Measurements from ENCODE around the gene CEP85. TPM values are rescaled to one million over a fixed set of nuclear protein-coding genes. Genes with fewer than 3 reads are reported as not detected.

The CEP85 gene
- total RNA-seq, 1 experiment from 2014 or later: 11.1 TPM

- Mint-ChIP-seq H3K36me3 (ENCODE audit: insufficient read depth, unreplicated experiment) (peaks cover 30% of the 10 kb centered on the region), H3K4me3 (ENCODE audit: unreplicated experiment) (no peak overlapping the region), H3K9me3 (ENCODE audit: unreplicated experiment) (no peaks in the 10 kb centered on the region), H3K4me1 (ENCODE audit: insufficient read depth, unreplicated experiment) (no peaks in the 10 kb centered on the region), H3K27ac (ENCODE audit: low read depth, unreplicated experiment) (no peak overlapping the region), H3K27me3 (ENCODE audit: insufficient read depth, unreplicated experiment) (peaks cover 8% of the 10 kb centered on the region)
- DNase-seq (ENCODE audit: unreplicated experiment): no peak
- intact Hi-C loops (cut with micrococcal nuclease): no loop called here
- ChIA-PET CTCF (interaction anchor here (0.5 to 0.6 kb wide), 3 partner anchors 15 to 742 kb away, joined by 3 read pairs; partner anchors contain the start of gene CNKSR1), POLR2A (no interaction called here)
- BruUV-seq (replicated peaks): no TSS peak
- TF ChIP-seq CTCF (IDR thresholded peaks at IDR 0.05; ENCODE audit: unreplicated experiment): no peak
Observed at GRCh38 chr1:26191739-26192138, 42.3 kb upstream of the CEP85 start.

DNA sequence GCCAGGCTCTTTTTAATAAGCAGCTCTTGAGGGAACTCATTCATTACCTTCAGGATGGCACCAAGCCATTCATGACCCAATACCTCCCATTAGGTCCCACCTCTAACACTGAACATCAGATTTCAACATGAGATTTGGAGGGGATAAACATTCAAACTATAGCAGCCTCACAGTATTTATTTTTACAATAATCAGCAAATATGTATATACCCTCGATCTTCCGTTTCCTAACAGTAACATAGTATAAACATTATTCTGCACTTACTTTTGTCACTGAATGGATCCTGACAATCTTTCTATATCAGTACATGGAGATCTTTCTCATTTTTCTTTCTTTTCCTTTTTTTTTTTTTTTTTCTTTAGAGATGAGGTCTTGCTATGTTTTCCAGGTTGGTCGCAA, 38.2 kb upstream of the CEP85 start:
- no peaks in the 10 kb centered on the region for H3K36me3 Mint-ChIP-seq (ENCODE audit: insufficient read depth, unreplicated experiment)
- intact Hi-C loops (cut with micrococcal nuclease): no loop called here
- no peak for TF ChIP-seq CTCF (IDR thresholded peaks at IDR 0.05; ENCODE audit: unreplicated experiment)
- no peak overlapping the region for H3K4me3 Mint-ChIP-seq (ENCODE audit: unreplicated experiment)
- no peak for DNase-seq (ENCODE audit: unreplicated experiment)
- peaks cover 8% of the 10 kb centered on the region for H3K27me3 Mint-ChIP-seq (ENCODE audit: insufficient read depth, unreplicated experiment)
- H3K9me3 Mint-ChIP-seq (ENCODE audit: unreplicated experiment): no peaks in the 10 kb centered on the region
- ChIA-PET POLR2A (interaction anchor here (0.6 kb wide), 1 partner anchor 24 kb away, joined by 3 read pairs; no protein-coding TSS in a partner anchor), CTCF (interaction anchor here (0.6 kb wide), 2 partner anchors 38 to 126 kb away, joined by 3 to 4 read pairs; partner anchors contain the start of gene CEP85)
- H3K4me1 Mint-ChIP-seq (ENCODE audit: insufficient read depth, unreplicated experiment): no peaks in the 10 kb centered on the region
- H3K27ac Mint-ChIP-seq (ENCODE audit: low read depth, unreplicated experiment): no peak overlapping the region
- no TSS peak for BruUV-seq (replicated peaks)

DNA sequence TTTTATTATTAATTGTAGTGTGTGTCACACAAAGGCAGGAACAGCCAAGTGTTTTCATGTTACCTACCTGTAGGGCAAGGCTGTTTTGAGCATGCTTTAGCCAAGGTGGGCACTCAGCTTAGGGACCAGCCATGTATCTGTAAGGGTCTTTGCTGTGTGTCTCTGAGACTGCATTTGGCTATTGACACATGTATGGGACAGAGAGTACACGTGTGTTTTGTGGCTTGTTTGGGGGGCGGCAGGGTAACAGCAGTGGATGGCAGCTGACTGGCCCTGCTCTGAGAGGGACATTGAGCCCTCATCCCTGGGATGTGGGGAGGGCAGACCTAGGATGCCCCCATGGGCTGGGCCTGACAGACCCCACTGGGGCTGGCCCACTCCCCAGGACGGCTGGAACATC, 36.7 kb upstream of the CEP85 start:
- no peak overlapping the region for H3K27ac Mint-ChIP-seq (ENCODE audit: low read depth, unreplicated experiment)
- TF ChIP-seq CTCF (IDR thresholded peaks at IDR 0.05; ENCODE audit: unreplicated experiment): no peak
- POLR2A ChIA-PET: no interaction called here
- no peak overlapping the region for H3K4me3 Mint-ChIP-seq (ENCODE audit: unreplicated experiment)
- H3K9me3 Mint-ChIP-seq (ENCODE audit: unreplicated experiment): no peaks in the 10 kb centered on the region
- CTCF ChIA-PET: no interaction called here
- BruUV-seq (replicated peaks): no TSS peak
- no peaks in the 10 kb centered on the region for H3K36me3 Mint-ChIP-seq (ENCODE audit: insufficient read depth, unreplicated experiment)
- peaks cover 13% of the 10 kb centered on the region for H3K27me3 Mint-ChIP-seq (ENCODE audit: insufficient read depth, unreplicated experiment)
- H3K4me1 Mint-ChIP-seq (ENCODE audit: insufficient read depth, unreplicated experiment): no peaks in the 10 kb centered on the region
- DNase-seq (ENCODE audit: unreplicated experiment): no peak
- intact Hi-C loops (cut with micrococcal nuclease): no loop called here

DNA sequence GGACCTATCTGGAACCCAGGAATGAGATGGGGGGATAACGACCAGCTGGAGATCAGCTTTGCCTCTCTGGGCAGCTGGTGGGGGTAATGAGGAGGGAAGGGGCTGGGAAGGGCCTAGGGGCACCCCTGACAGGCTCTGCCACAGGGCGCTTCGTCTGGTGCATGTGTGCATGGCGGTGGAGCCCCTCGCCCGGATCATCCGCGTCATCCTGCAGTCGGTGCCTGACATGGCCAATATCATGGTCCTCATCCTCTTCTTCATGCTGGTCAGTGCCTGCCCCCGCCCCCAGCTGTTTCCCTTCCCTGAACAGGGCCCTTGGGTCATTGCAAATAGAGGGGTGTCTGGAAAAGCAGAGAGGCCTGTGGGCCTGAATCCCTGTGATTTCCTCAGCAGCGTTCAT, 36.2 kb upstream of the CEP85 start:
- no peak overlapping the region for H3K4me3 Mint-ChIP-seq (ENCODE audit: unreplicated experiment)
- ChIA-PET CTCF (interaction anchor here (0.8 kb wide), 1 partner anchor 78 kb away, joined by 3 read pairs; no protein-coding TSS in a partner anchor), POLR2A (no interaction called here)
- H3K36me3 Mint-ChIP-seq (ENCODE audit: insufficient read depth, unreplicated experiment): no peaks in the 10 kb centered on the region
- TF ChIP-seq CTCF (IDR thresholded peaks at IDR 0.05; ENCODE audit: unreplicated experiment): no peak
- intact Hi-C loops (cut with micrococcal nuclease): no loop called here
- DNase-seq (ENCODE audit: unreplicated experiment): no peak
- BruUV-seq (replicated peaks): no TSS peak
- peaks cover 18% of the 10 kb centered on the region for H3K27me3 Mint-ChIP-seq (ENCODE audit: insufficient read depth, unreplicated experiment)
- H3K27ac Mint-ChIP-seq (ENCODE audit: low read depth, unreplicated experiment): no peak overlapping the region
- H3K9me3 Mint-ChIP-seq (ENCODE audit: unreplicated experiment): no peaks in the 10 kb centered on the region
- H3K4me1 Mint-ChIP-seq (ENCODE audit: insufficient read depth, unreplicated experiment): no peaks in the 10 kb centered on the region

Measured in MCF 10A (cell line).